CD4-positive, CD25-positive, alpha-beta regulatory T cell (primary cell): ENCODE results near the gene ALDH4A1. TPM values are rescaled to one million over a fixed set of nuclear protein-coding genes. Genes with fewer than 3 reads are reported as not detected.
A peak's percentile ranks its signal among the peaks of the same experiment; 100 is the strongest.

ENCODE experiments used
- ATAC-seq, 2 donors: fragments of 150-1000 bp; cut with Tn5 transposase; one replicate each; pipeline ENCODE4 v1.10.0; 2021; ENCODE audit warnings: low read depth in 2 of 2, moderate number of reproducible peaks in 2 of 2, moderate library complexity in 1 of 2
- DNase-seq, 3 donors: peaks; one replicate each; pipeline versions ENCODE4 v3.0.0 to v3.0.0-alpha.2; 2012 to 2022; ENCODE audit warnings: mixed read lengths in 1 of 3
- H3K27ac ChIP-seq: one replicate; pipeline ENCODE4 v1.7.0; 2013; ENCODE audit warnings: mild to moderate bottlenecking, low read length; ENCODE audit not compliant: insufficient read depth, poor library complexity, severe bottlenecking
- H3K27me3 ChIP-seq: one replicate; pipeline ENCODE4 v1.7.0; 2013; ENCODE audit warnings: low read length; ENCODE audit not compliant: control insufficient read depth, insufficient read depth
- H3K36me3 ChIP-seq: one replicate; pipeline ENCODE4 v1.7.0; 2013; ENCODE audit warnings: mild to moderate bottlenecking, low read length, moderate library complexity; ENCODE audit not compliant: control insufficient read depth, insufficient read depth
- H3K4me1 ChIP-seq: 2 replicates; pipeline ENCODE4 v1.7.0; 2013; ENCODE audit warnings: mild to moderate bottlenecking, low read length; ENCODE audit not compliant: insufficient read depth, control insufficient read depth, poor library complexity, severe bottlenecking
- H3K4me3 ChIP-seq: one replicate; pipeline ENCODE4 v1.7.0; 2013; ENCODE audit warnings: low read depth, mild to moderate bottlenecking, low read length, moderate library complexity
- H3K9me3 ChIP-seq, 2 experiments: 1 replicate in 1 of 2; 2 replicates in 1 of 2; pipeline ENCODE4 v1.7.0; 2013; ENCODE audit warnings: low read length in 2 of 2, mild to moderate bottlenecking in 1 of 2, moderate library complexity in 1 of 2; ENCODE audit not compliant: control insufficient read depth in 2 of 2
- H3K27ac Mint-ChIP-seq, 3 donors: one replicate each; pipeline ENCODE4 v1.8.0; 2020 to 2022; ENCODE audit warnings: mild to moderate bottlenecking in 3 of 3, mixed read lengths in 3 of 3, moderate library complexity in 2 of 3
- H3K27me3 Mint-ChIP-seq: one replicate; pipeline ENCODE4 v1.8.0; 2022; ENCODE audit warnings: mild to moderate bottlenecking, mixed read lengths
- H3K36me3 Mint-ChIP-seq: one replicate; pipeline ENCODE4 v1.8.0; 2020; ENCODE audit warnings: mixed read lengths
- H3K4me1 Mint-ChIP-seq, 4 donors: one replicate each; pipeline ENCODE4 v1.8.0; 2020 to 2022; ENCODE audit warnings: mixed read lengths in 4 of 4, mild to moderate bottlenecking in 1 of 4
- H3K4me3 Mint-ChIP-seq, 4 donors: one replicate each; pipeline ENCODE4 v1.8.0; 2020 to 2022; ENCODE audit warnings: mild to moderate bottlenecking in 4 of 4, mixed read lengths in 4 of 4, moderate library complexity in 3 of 4
- H3K9me3 Mint-ChIP-seq, 7 donors: one replicate each; pipeline ENCODE4 v1.8.0; 2020 to 2022; ENCODE audit warnings: mixed read lengths in 7 of 7, mild to moderate bottlenecking in 3 of 7, moderate library complexity in 2 of 7
- polyA plus RNA-seq, 4 donors: library from polyadenylated mRNA; unstranded; fragments of 300-500 nt; fragmentation: Illumina TruSeq; gene quantifications; one replicate each; pipeline ENCODE4 v1.2.3, GENCODE V29; 2021
- total RNA-seq: library from RNA; stranded (reverse); gene quantifications from one replicate; pipeline ENCODE4 v1.2.3, GENCODE V29; 2022

ALDH4A1 gene, protein sequence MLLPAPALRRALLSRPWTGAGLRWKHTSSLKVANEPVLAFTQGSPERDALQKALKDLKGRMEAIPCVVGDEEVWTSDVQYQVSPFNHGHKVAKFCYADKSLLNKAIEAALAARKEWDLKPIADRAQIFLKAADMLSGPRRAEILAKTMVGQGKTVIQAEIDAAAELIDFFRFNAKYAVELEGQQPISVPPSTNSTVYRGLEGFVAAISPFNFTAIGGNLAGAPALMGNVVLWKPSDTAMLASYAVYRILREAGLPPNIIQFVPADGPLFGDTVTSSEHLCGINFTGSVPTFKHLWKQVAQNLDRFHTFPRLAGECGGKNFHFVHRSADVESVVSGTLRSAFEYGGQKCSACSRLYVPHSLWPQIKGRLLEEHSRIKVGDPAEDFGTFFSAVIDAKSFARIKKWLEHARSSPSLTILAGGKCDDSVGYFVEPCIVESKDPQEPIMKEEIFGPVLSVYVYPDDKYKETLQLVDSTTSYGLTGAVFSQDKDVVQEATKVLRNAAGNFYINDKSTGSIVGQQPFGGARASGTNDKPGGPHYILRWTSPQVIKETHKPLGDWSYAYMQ
- total RNA-seq (1.4 TPM), polyA plus RNA-seq (1 to 10 TPM; 1.0 to 2.0 (median 1.5) TPM)

DNA sequence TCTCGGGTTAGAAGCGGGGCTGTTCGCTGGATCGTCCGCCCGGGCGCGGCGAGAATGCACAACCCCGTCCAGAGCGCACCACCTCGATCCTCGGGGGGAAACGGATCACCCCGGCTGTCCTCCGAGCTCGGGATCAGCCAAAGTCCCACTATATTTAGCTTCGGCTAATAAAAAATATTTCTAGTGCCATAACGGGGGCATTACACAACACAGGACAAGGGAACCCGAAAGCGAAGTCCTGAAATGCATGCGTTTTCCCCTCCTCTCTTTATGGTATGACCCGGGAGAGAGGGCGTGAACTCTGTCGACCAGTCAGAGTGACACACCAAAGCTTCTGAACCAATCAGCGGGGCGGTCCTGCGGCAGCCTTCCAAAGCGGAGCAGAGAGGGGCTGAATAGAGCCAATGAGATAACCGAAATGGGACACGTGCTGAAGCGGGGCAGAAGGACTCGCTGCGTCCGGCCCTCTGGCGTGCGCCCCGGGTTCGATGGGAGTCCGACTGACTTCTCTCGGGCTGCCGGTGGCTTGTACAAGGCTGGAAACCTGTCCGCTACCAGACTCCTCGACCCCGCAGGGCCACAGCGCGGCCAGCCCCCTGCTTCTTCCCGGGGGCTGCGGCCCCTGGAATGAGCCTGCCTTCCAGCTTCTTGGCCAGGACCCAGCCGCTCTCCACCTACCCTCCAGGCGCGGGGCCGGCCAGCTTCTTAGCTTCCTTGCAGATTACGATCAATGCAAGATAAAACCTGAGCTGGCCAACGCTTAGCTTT is at the start of gene ALDH4A1:
Gene ALDH4A1, minus strand, starts transcription at position 33 of the 768 bp plus-strand sequence. Its CDS starts 32 bp downstream, at position 1.
- Histone ChIP-seq H3K27me3 (no peaks in the 10 kb centered on the region), H3K27ac (peak within 1 kb of the TSS; percentile 76), H3K9me3 (no peaks in the 10 kb centered on the region), H3K4me3 (peak within 1 kb of the TSS; percentile 84), H3K4me1 (peaks cover 27% of the 10 kb centered on the region), H3K36me3 (peaks cover 13% of the 10 kb centered on the region)
- Mint-ChIP-seq H3K9me3 (no peaks in the 10 kb centered on the region), H3K4me1 (peaks cover 10 to 50% (median 23%) of the 10 kb centered on the region in 4 donors), H3K36me3 (peaks cover 3% of the 10 kb centered on the region), H3K4me3 (peak within 1 kb of the TSS; percentile 89 to 97 (median 93)), H3K27ac (peak within 1 kb of the TSS; percentile 97), H3K27me3 (no peaks in the 10 kb centered on the region)
- DNase-seq (peak; percentile 92 to 98 (median 95)), ATAC-seq (peak; percentile 98 to 99)

DNA sequence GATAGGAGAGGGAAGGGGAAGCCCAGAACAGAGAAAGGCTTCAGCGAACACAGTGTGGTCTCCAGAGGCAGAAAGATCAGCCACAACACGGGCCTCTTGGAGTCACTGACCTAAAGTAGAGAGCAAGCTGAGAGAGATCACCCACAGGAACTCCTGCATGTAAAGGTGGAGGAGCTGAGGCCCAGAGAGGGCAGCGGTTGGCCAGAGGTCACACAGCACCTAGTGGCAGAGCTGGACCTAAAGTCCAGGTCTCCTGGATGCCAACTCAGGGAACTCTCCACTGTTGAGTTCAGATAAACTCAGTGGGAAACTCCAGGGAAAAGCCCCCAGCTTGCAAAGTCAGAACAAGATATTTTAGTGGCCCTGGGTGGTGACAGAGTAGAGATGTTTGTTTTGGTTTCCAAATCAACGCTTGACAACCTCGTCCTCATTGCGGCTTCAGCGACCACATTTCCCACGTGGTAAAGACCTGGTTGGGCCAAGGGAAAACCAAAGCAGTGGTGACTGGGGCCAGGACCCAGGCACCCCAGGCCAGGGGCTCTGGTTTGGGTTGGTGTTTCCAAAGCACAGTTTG is 49.5 kb upstream of the ALDH4A1 start:
- peaks cover 27 to 83% (median 73%) of the 10 kb centered on the region in 4 donors for H3K4me1 Mint-ChIP-seq
- H3K27ac Mint-ChIP-seq, result peak overlapping the region; percentile 94 to 99 (median 97)
- peaks cover 3% of the 10 kb centered on the region for H3K36me3 ChIP-seq
- no peaks in the 10 kb centered on the region for H3K36me3 Mint-ChIP-seq
- ATAC-seq (peak; percentile 9 to 32), DNase-seq (peak; percentile 74 to 85 (median 82))
- peaks cover 86% of the 10 kb centered on the region for H3K4me1 ChIP-seq
- no peaks in the 10 kb centered on the region for H3K9me3 Mint-ChIP-seq
- H3K27me3 Mint-ChIP-seq, result peaks cover 9% of the 10 kb centered on the region
- peak overlapping the region; percentile 93 to 98 (median 95) for H3K4me3 Mint-ChIP-seq
- H3K4me3 ChIP-seq, result peak overlapping the region; percentile 92
- no peaks in the 10 kb centered on the region for H3K27me3 ChIP-seq
- no peaks in the 10 kb centered on the region for H3K9me3 ChIP-seq
- H3K27ac ChIP-seq, result peak overlapping the region; percentile 98

- Mint-ChIP-seq H3K27ac (peak overlapping the region; percentile 94 to 99 (median 97)), H3K4me3 (peak overlapping the region; percentile 93 to 98 (median 95)), H3K4me1 (peaks cover 27 to 87% (median 76%) of the 10 kb centered on the region in 4 donors), H3K27me3 (peaks cover 9% of the 10 kb centered on the region), H3K9me3 (no peaks in the 10 kb centered on the region), H3K36me3 (no peaks in the 10 kb centered on the region)
- Histone ChIP-seq H3K36me3 (peaks cover 3% of the 10 kb centered on the region), H3K27me3 (no peaks in the 10 kb centered on the region), H3K27ac (peak overlapping the region; percentile 98), H3K9me3 (no peaks in the 10 kb centered on the region), H3K4me1 (peaks cover 90% of the 10 kb centered on the region), H3K4me3 (peak overlapping the region; percentile 92)
- ATAC-seq, result no peak
- peak in 2 of 3 donors; percentile 30 to 52 for DNase-seq
Observed at GRCh38 chr1:18951416-18951815, 49.1 kb upstream of the ALDH4A1 start.

GRCh38 chr1:18950401-18951026 is 48.2 kb upstream of the ALDH4A1 start:
- H3K36me3 Mint-ChIP-seq, result no peaks in the 10 kb centered on the region
- H3K9me3 Mint-ChIP-seq, result no peaks in the 10 kb centered on the region
- H3K27ac Mint-ChIP-seq, result peak overlapping the region; percentile 94 to 99 (median 97)
- ATAC-seq, result no peak
- peaks cover 9% of the 10 kb centered on the region for H3K27me3 Mint-ChIP-seq
- DNase-seq, result peak; percentile 27 to 38 (median 38)
- peak overlapping the region; percentile 92 for H3K4me3 ChIP-seq
- no peaks in the 10 kb centered on the region for H3K27me3 ChIP-seq
- H3K27ac ChIP-seq, result peak overlapping the region; percentile 98
- H3K4me1 ChIP-seq, result peaks cover 99% of the 10 kb centered on the region
- peaks cover 27 to 93% (median 82%) of the 10 kb centered on the region in 4 donors for H3K4me1 Mint-ChIP-seq
- peaks cover 3% of the 10 kb centered on the region for H3K36me3 ChIP-seq
- no peaks in the 10 kb centered on the region for H3K9me3 ChIP-seq
- H3K4me3 Mint-ChIP-seq, result peak overlapping the region; percentile 93 to 98 (median 95)

GRCh38 chr1:18949686-18950400 is 47.5 kb upstream of the ALDH4A1 start:
- peaks cover 9% of the 10 kb centered on the region for H3K27me3 Mint-ChIP-seq
- peaks cover 27 to 97% (median 87%) of the 10 kb centered on the region in 4 donors for H3K4me1 Mint-ChIP-seq
- peak in 1 of 3 donors; percentile 35 for DNase-seq
- no peak for ATAC-seq
- Histone ChIP-seq H3K27me3 (no peaks in the 10 kb centered on the region), H3K36me3 (peaks cover 3% of the 10 kb centered on the region), H3K4me1 (peaks cover 100% of the 10 kb centered on the region), H3K9me3 (no peaks in the 10 kb centered on the region), H3K27ac (peak overlapping the region; percentile 98), H3K4me3 (peak overlapping the region; percentile 92)
- peak overlapping the region; percentile 94 to 99 (median 97) for H3K27ac Mint-ChIP-seq
- no peaks in the 10 kb centered on the region for H3K36me3 Mint-ChIP-seq
- H3K4me3 Mint-ChIP-seq, result peak overlapping the region; percentile 93 to 98 (median 95)
- H3K9me3 Mint-ChIP-seq, result no peaks in the 10 kb centered on the region

- H3K4me3 ChIP-seq, result peak overlapping the region; percentile 92
- Mint-ChIP-seq H3K27me3 (peaks cover 9% of the 10 kb centered on the region), H3K36me3 (no peaks in the 10 kb centered on the region), H3K27ac (peak overlapping the region; percentile 94 to 99 (median 97)), H3K4me3 (peak overlapping the region; percentile 93 to 98 (median 95)), H3K9me3 (no peaks in the 10 kb centered on the region), H3K4me1 (peaks cover 27 to 99% (median 88%) of the 10 kb centered on the region in 4 donors)
- peaks cover 3% of the 10 kb centered on the region for H3K36me3 ChIP-seq
- H3K4me1 ChIP-seq, result peaks cover 100% of the 10 kb centered on the region
- H3K9me3 ChIP-seq, result no peaks in the 10 kb centered on the region
- H3K27me3 ChIP-seq, result no peaks in the 10 kb centered on the region
- H3K27ac ChIP-seq, result peak overlapping the region; percentile 98
- DNase-seq (no peak), ATAC-seq (no peak)
Observed at GRCh38 chr1:18948913-18949685, 46.7 kb upstream of the ALDH4A1 start.
